Measurements from ENCODE around the gene MEX3B.
"Not testable (repeated sequence)": the region's sequence is repeated elsewhere in the genome, so short reads cannot be mapped to it uniquely, and the experiment has no call there.

Gene MEX3B

DNA sequence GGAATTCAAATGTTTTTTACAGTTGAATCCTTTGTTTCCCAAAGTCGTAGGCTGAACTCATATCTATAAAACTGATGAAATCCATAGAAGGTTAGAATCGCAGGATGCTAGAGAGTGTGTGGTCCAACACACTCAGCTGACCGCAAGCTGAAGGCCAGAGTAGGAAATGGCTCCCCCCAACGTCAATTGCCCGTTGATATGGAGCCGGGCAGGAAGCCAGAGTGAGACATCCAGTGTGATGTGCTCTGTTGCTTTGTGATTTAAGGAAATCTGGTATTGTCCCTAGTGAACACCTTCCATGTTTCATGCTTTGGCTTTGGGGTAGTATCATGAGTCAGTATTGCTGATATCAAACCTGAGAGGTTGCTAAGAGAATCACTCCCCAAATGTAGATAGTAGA is 5.8 kb upstream of the MEX3B start:
- DNase-seq (ENCODE audit: low read depth in 2 of 2, low spot score in 1 of 2) = no peak

GRCh38 chr15:82048811-82049210 is 3.0 kb upstream of the MEX3B start:
- DNase-seq (ENCODE audit: low read depth in 2 of 2, low spot score in 1 of 2) = no peak

GRCh38 chr15:82047453-82048400 is 1.9 kb upstream of the MEX3B start:
- no peak for DNase-seq (ENCODE audit: low read depth in 2 of 2, low spot score in 1 of 2)

DNA sequence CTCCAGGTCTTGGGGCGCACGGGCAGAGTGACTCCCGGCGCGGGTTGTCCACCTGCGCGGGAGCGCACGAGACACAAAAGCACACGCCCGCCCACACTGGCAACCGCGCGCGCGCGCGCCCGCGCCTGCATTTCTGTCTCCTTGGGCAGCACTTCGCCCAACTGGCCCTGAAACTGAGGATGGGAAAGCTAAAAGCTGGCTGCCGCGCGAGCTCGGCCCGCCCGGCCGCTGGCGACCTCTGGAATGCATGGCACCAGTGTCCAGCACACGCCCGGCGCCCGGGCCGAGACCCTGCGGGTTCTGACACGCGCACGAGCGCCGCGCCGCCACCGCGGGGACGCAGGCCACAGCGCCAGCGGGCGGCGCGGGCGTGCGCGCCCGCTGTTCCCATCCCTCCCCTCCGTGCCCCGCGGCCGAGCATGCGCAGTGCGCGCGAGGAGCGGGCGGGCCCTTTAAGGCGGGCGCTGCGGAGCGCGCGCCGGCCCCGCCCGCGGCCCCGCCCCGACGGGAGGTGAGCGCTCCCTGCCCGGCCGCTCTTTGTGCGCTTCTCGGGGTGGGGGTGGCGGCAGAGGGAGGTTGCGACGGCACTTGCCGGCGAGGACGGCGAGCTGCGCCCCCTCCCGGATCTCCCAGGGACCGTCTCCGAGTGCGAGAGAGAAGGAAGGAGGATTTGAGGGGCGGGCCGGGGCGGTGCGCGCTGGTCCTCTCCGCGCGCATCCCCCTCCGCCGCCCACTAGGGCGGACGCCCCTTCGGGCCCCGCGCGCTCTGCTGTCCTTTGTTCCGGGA is 1.0 kb upstream of the MEX3B start:
- DNase-seq (ENCODE audit: low read depth in 2 of 2, low spot score in 1 of 2) = peak; percentile 62 to 82

DNA sequence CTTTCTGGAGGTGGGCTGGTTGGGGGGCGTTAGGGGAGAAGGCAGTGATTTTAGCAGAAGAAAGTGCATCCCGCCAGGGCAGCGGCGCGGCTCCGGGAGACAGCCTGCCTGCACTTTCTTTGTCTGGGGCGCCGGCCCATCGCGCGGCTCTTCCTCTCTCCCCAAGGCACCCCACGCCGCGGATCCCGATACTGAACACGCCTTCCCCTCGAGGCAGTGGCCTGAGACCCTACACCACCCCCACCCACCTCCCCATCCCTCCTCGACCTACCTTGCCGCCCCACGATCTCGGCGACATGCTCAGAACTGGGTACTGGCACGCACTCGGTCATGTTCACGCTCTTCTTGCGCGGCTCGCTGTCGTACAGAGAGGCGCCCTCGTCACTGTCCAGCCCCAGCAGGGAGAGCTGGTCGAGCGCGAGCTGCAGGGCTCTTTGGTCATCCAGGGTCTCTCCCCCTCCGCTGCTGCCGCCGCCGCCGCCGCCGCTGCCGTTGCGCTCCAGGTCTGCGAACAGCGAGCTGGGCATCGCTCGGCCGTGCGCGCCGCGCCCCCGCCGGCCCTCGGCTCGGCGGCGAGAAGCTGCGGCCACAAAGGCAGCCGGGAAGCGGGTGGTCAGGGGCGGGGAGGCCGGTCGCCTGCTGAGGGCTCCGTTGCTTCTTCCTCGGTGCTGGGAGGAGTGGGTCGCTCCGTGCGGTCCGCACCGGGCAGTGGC is 483 bp downstream of the MEX3B start:
- no peak for DNase-seq (ENCODE audit: low read depth in 2 of 2, low spot score in 1 of 2)

DNA sequence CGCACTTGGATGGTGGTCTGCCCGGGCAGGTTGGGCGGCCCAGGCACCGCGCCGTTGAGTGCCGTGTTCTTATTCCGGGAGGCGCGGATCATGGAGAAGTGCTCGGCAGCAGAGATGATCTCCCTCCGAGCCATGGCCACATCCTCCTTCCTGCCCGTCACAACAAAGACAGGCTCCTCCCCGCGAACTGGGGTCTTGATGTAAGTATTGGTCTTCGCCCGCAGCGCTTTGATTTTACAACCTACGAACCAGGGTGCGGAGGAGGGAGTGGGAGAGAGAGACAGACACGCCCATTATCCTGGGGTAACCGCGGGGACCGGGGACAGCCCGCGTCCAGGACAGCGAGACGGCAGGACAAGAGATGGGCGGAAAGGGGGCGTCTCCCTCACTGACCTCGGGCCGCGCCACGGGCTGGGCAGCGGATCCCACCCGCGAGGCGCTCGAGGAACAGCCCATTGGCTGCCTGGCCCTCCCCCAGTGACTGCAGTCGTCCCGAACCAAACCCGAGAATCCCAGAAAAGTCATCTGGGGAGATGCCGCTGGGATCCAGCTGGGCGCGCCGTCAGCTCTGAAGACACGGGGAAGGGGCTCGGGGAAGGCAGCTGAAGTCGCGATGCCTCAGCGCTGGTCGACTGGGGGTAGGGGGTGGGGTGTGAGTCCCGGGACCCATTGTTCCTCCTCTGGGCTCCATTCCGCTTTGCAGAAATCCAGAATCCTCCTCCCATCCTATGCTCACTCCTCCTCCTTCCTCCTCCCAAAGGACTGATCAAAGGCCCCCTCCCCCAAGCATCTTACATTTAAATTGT is 1.2 kb downstream of the MEX3B start:
- DNase-seq (ENCODE audit: low read depth in 2 of 2, low spot score in 1 of 2) = no peak

DNA sequence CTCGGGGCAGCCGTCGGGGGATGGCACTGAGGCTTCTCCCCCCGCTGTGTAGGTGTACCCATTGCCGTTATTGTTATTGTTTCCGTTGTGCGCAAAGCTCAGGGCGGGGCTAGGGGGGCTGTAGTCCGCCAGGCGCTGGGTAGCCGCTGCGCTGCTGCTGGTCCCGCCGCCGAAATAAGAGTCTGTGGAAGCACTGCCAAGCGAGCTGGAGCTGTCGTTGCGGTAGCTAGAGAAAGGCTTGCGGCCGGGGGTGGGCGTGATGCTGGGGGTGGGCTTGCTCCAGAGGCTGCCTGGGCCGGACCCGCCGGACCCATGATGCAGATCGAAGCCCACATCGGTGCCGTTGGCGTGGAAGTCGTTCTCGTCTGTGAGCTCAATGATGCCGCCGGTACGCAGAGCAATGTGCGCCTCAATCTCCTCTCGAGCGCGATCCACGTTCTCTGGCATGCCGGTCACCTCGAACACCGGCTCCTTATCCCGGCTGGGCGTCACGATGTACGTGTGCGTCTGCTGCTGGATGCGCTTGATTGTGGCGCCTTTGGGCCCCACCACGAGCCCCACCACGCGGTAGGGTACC is 1.9 kb downstream of the MEX3B start:
- DNase-seq (ENCODE audit: low read depth in 2 of 2, low spot score in 1 of 2) = no peak

DNA sequence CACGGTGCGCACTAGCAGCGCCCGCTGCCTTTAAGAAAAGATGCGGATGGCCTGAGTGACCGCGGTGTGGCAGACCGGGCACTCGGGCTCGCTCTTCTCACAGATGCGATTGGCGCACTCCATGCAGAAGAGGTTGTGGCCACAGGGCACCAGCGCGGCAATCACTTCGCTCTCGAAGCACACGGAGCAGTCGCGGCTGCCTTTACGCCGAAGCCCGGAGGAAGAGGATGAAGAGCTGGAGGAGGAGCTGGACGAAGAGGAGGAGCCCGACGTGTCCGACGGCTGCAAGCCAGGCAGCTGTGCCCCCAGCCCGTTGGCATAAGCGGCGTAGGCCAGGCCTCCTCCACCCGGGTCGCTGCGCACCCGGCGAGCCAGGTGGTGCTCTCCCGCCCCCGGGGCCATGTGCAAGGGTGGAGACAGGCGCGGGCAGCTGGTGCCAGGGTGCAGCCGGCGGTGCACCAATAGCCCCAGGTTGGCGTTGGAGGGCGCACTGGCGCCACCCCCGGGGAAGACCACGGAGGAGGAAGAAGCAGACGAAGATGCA is 2.6 kb downstream of the MEX3B start:
- no peak for DNase-seq (ENCODE audit: low read depth in 2 of 2, low spot score in 1 of 2)

- DNase-seq (ENCODE audit: low read depth in 2 of 2, low spot score in 1 of 2) = no peak
Observed at GRCh38 chr15:82040862-82041261, 5.0 kb downstream of the MEX3B start.

DNA sequence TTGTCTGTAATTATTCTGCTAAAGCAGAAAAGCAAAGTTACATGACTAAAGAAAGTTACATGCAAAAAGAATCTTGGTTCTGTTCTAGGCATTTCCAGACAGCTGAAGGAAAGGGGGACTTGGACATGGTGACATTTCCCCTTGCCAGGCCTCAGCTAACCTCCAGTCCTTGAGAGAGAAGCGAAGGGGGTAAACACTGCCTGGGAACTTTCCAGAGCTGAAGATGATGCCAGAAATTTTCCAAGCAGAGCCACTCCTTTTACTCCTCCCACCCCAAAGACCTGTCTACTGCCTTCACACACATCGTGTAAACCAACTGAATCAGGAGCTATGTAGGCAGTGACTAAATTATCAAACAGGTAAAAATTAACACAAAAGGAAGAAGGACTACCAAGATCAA is 5.4 kb downstream of the MEX3B start:
- no peak for DNase-seq (ENCODE audit: low read depth in 2 of 2, low spot score in 1 of 2)

GRCh38 chr15:82039871-82040270 is 5.9 kb downstream of the MEX3B start:
- DNase-seq (ENCODE audit: low read depth in 2 of 2, low spot score in 1 of 2) = no peak

- no peak for DNase-seq (ENCODE audit: low read depth in 2 of 2, low spot score in 1 of 2)
Observed at GRCh38 chr15:82036461-82036860, 9.4 kb downstream of the MEX3B start.

DNA sequence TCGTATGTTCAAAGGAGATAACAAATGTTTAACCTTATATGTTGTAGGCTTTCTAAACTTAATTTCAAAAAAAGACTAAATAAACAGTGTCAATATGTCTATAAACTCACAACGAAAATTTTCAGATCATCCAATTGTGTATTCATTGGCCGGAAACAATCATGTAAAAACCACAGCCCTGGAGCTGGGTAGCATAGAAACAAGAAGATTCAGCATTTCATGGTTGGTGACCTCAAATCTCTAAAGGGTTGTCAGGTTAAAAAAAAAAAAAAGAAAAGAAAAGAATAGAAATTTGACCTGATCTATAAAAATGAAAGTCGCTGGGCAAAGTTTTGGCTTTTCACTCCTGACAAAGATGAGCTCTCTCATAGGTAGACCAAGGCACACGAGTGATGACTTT is 13.9 kb downstream of the MEX3B start:
- no peak for DNase-seq (ENCODE audit: low read depth in 2 of 2, low spot score in 1 of 2)

DNA sequence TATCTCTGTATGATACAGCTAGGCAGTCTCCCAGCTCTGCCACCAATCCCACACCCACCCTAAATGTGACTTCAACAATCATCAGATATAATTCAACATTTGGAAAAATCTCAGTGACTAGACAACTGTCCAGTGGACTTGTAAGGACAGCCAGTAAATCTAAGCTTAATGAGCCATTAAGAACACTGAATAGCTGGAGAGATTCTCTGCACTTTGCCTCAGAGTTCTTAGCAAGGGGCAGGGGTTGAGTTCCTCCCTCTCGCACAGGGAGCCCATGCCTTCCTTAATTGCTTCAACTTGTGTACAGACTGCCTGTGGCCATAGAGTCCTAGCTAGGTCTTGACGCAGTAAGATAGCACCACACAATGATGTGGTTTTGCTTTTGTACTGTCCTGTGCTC is 15.6 kb downstream of the MEX3B start:
- DNase-seq (ENCODE audit: low read depth in 2 of 2, low spot score in 1 of 2) = no peak

DNA sequence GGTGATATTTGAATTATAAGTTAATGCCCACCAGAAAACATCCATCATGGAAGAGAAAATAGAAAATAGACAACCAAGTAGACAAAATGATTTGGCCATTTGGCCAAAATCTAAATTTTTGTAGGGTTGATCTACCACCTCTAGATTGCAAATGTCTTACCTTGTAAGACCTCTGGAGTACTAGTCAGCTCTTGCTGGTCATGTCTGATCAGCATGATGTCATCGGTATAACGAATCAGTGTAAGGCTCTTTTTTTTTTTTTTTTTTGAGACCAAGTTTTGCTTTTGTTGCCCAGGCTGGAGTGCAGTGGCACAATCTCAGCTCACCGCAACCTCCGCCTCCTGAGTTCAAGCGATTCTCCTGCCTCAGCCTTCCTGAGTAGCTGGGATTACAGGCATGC is 17.7 kb downstream of the MEX3B start:
- not testable (repeated sequence) for DNase-seq (ENCODE audit: low read depth in 2 of 2, low spot score in 1 of 2)

DNA sequence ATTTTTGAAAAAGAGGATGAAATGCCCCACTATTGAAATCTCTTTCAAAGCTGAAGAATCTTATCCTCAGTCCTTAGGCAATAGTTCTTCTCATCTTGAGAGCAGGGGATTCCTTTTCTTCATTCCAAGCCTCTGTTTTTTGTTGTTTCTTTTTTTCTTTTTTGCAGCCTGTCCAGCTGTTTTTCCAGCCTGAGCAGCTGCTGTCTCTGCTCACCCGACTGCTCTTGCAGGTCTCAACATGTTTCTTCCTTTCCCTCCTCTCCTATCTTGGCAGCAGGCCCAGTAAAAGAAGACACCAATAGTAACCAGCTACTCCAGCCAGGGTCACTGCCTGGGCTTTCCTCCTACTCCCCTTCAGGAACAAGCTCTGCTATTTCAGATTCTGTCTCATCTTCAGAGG is 23.8 kb downstream of the MEX3B start:
- no peak for DNase-seq (ENCODE audit: low read depth in 2 of 2, low spot score in 1 of 2)

DNA sequence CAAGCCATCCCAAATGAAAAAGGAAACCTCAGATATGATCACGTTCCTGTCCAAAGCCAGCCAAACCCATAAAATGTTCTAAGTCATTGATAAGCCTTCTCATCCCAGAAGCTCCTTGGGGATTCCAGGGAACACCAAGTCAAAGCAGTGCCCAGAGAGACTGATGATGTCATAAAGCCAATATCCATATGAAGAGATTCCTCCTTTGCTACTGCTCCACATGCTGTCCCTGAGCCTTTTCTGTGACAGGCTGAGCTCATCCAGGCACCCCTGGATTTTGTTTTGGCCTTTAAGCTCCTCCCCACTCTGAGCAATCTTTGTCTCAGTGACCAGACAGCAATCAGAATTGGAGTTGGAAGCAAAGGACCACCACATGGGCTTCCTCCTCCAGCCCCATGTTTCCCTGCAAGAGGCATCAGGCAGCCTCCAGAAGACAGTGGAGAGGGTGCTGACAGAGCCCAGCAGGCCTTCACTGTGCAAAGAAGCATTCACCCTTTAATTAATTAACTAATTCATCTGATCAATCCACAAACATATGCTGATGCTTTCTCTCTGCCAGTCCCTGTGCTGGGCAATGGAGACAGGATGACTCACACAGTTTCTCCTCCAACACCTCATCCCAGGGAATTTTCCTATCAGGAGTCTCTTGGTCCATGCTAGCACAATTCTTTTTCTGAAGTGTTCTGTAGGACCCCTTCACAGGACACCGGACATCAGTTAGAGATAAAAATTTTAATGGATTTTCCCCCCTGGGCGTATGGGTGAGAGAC is 25.0 kb downstream of the MEX3B start:
- no peak for DNase-seq (ENCODE audit: low read depth in 2 of 2, low spot score in 1 of 2)

- no peak for DNase-seq (ENCODE audit: low read depth in 2 of 2, low spot score in 1 of 2)
Observed at GRCh38 chr15:82018201-82018600, 27.6 kb downstream of the MEX3B start.

DNA sequence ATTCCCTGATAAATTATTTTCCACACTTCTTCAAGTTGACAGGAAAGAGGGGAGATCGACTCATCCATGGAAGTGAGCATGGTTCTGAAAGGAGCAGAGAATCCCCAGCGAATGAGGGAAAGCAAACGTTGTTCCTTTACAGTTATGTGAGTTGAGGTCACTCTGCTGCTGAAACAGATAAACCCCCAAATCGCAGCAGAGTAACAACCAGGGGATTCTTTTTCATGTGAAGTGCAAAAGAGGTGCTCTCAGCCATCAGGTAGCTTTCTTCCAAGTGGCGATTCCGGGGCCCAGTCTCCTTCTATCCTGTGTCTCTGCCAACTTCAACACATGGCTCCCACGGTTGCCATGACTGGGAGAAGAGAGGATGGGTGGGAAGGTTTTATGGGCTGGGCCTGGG is 28.2 kb downstream of the MEX3B start:
- no peak for DNase-seq (ENCODE audit: low read depth in 2 of 2, low spot score in 1 of 2)
